Stimulated activated CD4-positive, alpha-beta T cell treated with anti-CD3 and anti-CD28 coated beads, Interleukin-2, amount 100 ng/mL, for 48 hours (primary cell): Measurements from ENCODE around the gene C10orf67.

Source experiments
- DNase-seq, 2 donors: peaks; one replicate each; pipeline ENCODE4 v3.0.0-alpha.2; 2020

The C10orf67 gene

GRCh38 chr10:23157239-23157681 lies 187.3 kb downstream of the C10orf67 start:
- no peak for DNase-seq

- DNase-seq, result no peak
These were observed 188.0 kb downstream of the C10orf67 start for GRCh38 chr10:23156447-23157150.

DNA sequence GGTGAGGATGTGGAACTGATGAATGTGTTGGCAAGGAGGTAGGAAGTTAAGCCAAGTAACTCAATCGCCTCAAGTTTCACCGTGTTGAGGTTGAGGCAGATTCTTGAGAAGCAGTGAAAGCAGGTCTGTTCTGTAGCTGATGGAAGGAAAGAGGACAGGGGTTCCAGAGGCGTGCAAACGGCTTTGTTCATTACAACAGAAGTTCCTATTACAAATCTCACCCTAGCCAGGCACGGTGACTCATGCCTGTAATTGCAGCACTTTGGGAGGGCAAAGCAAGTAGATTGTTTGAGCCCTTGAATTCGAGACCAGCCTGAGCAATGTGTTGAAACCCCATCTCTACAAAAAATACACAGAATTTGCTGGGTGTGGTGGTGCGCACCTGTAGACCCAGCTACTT lies 189.4 kb downstream of the C10orf67 start:
- no peak for DNase-seq
